Skeletal muscle cell (primary cell): Measurements from ENCODE around the gene GPR75.

Experiments used
- DNase-seq: peaks from one replicate; pipeline ENCODE4 v3.0.0-alpha.2; 2010; ENCODE audit warnings: low read depth
- H3K4me3 ChIP-seq: 2 replicates; pipeline ENCODE4 v1.5.1; 2011; ENCODE audit warnings: low read depth, mild to moderate bottlenecking, control low read depth, low read length, moderate library complexity

The GPR75 gene

GRCh38 chr2:53859206-53860181 is at the start of gene GPR75:
GPR75 (minus strand) TSS chr2:53859967; CDS start chr2:53854756, 5,211 bp downstream.
- peak within 1 kb of the TSS; percentile 50 for H3K4me3 ChIP-seq

GRCh38 chr2:53907582-53907981 is 47.8 kb upstream of the GPR75 start:
- H3K4me3 ChIP-seq = no peak overlapping the region
- DNase-seq = no peak

More at GRCh38 chr2:53859206-53860181, at the start of gene GPR75:
- no peak for DNase-seq

- no peak overlapping the region for H3K4me3 ChIP-seq
- no peak for DNase-seq
Observed at GRCh38 chr2:53905396-53905795, 45.6 kb upstream of the GPR75 start.

GRCh38 chr2:53903011-53903410 is 43.2 kb upstream of the GPR75 start:
- H3K4me3 ChIP-seq = no peak overlapping the region
- no peak for DNase-seq

GRCh38 chr2:53901192-53901591 is 41.4 kb upstream of the GPR75 start:
- H3K4me3 ChIP-seq = no peak overlapping the region

GRCh38 chr2:53896864-53897263 is 37.1 kb upstream of the GPR75 start:
- DNase-seq = peak; percentile 31
- no peak overlapping the region for H3K4me3 ChIP-seq

More at GRCh38 chr2:53901192-53901591, 41.4 kb upstream of the GPR75 start:
- no peak for DNase-seq

GRCh38 chr2:53886406-53887280 is 26.9 kb upstream of the GPR75 start:
- H3K4me3 ChIP-seq = no peak overlapping the region
- DNase-seq = no peak

- no peak overlapping the region for H3K4me3 ChIP-seq
- DNase-seq = no peak
Observed at GRCh38 chr2:53884883-53885282, 25.1 kb upstream of the GPR75 start.

GRCh38 chr2:53881986-53882385 is 22.2 kb upstream of the GPR75 start:
- no peak overlapping the region for H3K4me3 ChIP-seq
- DNase-seq = no peak

GRCh38 chr2:53881360-53881759 is 21.6 kb upstream of the GPR75 start:
- no peak for DNase-seq
- H3K4me3 ChIP-seq = no peak overlapping the region

- DNase-seq = peak; percentile 29
- H3K4me3 ChIP-seq = no peak overlapping the region
Observed at GRCh38 chr2:53880756-53881155, 21.0 kb upstream of the GPR75 start.

GRCh38 chr2:53877556-53877955 is 17.8 kb upstream of the GPR75 start:
- no peak overlapping the region for H3K4me3 ChIP-seq
- DNase-seq = no peak

GRCh38 chr2:53877112-53877511 is 17.3 kb upstream of the GPR75 start:
- no peak overlapping the region for H3K4me3 ChIP-seq
- DNase-seq = no peak

GRCh38 chr2:53874401-53874950 is 14.7 kb upstream of the GPR75 start:
- no peak for DNase-seq
- H3K4me3 ChIP-seq = no peak overlapping the region

- H3K4me3 ChIP-seq = no peak overlapping the region
- no peak for DNase-seq
Observed at GRCh38 chr2:53867773-53868172, 8.0 kb upstream of the GPR75 start.

GRCh38 chr2:53867169-53867568 is 7.4 kb upstream of the GPR75 start:
- no peak overlapping the region for H3K4me3 ChIP-seq
- no peak for DNase-seq

- H3K4me3 ChIP-seq = no peak overlapping the region
- DNase-seq = no peak
Observed at GRCh38 chr2:53865962-53866361, 6.2 kb upstream of the GPR75 start.

GRCh38 chr2:53865264-53865663 is 5.5 kb upstream of the GPR75 start:
- DNase-seq = no peak
- no peak overlapping the region for H3K4me3 ChIP-seq

GRCh38 chr2:53863538-53864227 is 3.9 kb upstream of the GPR75 start:
- no peak overlapping the region for H3K4me3 ChIP-seq
- no peak for DNase-seq
